ENCODE data around the gene PRKAG2.

Gene PRKAG2

GRCh38 chr7:151658778-151659177 lies 218.1 kb downstream of the PRKAG2 start:
- Histone ChIP-seq H3K9me3 (ENCODE audit: control insufficient read depth in 5 of 5, low read length in 5 of 5) (no peaks in the 10 kb centered on the region), H3K27ac (ENCODE audit: low read depth, low read length) (no peak overlapping the region), H3K4me1 (ENCODE audit: control insufficient read depth in 5 of 5, insufficient read depth in 5 of 5, low read length in 5 of 5) (peaks cover 0 to 17% (median 10%) of the 10 kb centered on the region in 5 donors), H3K27me3 (ENCODE audit: control insufficient read depth in 5 of 5, insufficient read depth in 4 of 5, low read length in 5 of 5) (no peaks in the 10 kb centered on the region), H3K9ac (ENCODE audit: low read length in 5 of 5) (no peak overlapping the region), H3K4me3 (ENCODE audit: low read depth in 1 of 5, low read length in 5 of 5) (no peak overlapping the region), H3K36me3 (ENCODE audit: control insufficient read depth in 5 of 5, insufficient read depth in 5 of 5, low read length in 5 of 5) (no peaks in the 10 kb centered on the region)

GRCh38 chr7:151657173-151657572 lies 219.7 kb downstream of the PRKAG2 start:
- Histone ChIP-seq H3K9me3 (ENCODE audit: control insufficient read depth in 5 of 5, low read length in 5 of 5) (no peaks in the 10 kb centered on the region), H3K27ac (ENCODE audit: low read depth, low read length) (no peak overlapping the region), H3K36me3 (ENCODE audit: control insufficient read depth in 5 of 5, insufficient read depth in 5 of 5, low read length in 5 of 5) (no peaks in the 10 kb centered on the region), H3K27me3 (ENCODE audit: control insufficient read depth in 5 of 5, insufficient read depth in 4 of 5, low read length in 5 of 5) (no peaks in the 10 kb centered on the region), H3K9ac (ENCODE audit: low read length in 5 of 5) (no peak overlapping the region), H3K4me3 (ENCODE audit: low read depth in 1 of 5, low read length in 5 of 5) (no peak overlapping the region), H3K4me1 (ENCODE audit: control insufficient read depth in 5 of 5, insufficient read depth in 5 of 5, low read length in 5 of 5) (peaks cover 0 to 4% (median under 1%) of the 10 kb centered on the region in 5 donors)

GRCh38 chr7:151655555-151655954 lies 221.4 kb downstream of the PRKAG2 start:
- no peaks in the 10 kb centered on the region for H3K9me3 ChIP-seq (ENCODE audit: control insufficient read depth in 5 of 5, low read length in 5 of 5)
- H3K27me3 ChIP-seq (ENCODE audit: control insufficient read depth in 5 of 5, insufficient read depth in 4 of 5, low read length in 5 of 5): no peaks in the 10 kb centered on the region
- no peaks in the 10 kb centered on the region for H3K36me3 ChIP-seq (ENCODE audit: control insufficient read depth in 5 of 5, insufficient read depth in 5 of 5, low read length in 5 of 5)
- no peak overlapping the region for H3K9ac ChIP-seq (ENCODE audit: low read length in 5 of 5)
- H3K4me1 ChIP-seq (ENCODE audit: control insufficient read depth in 5 of 5, insufficient read depth in 5 of 5, low read length in 5 of 5): peaks cover 3 to 14% (median 10%) of the 10 kb centered on the region in 5 donors
- no peak overlapping the region for H3K4me3 ChIP-seq (ENCODE audit: low read depth in 1 of 5, low read length in 5 of 5)
- no peak overlapping the region for H3K27ac ChIP-seq (ENCODE audit: low read depth, low read length)

GRCh38 chr7:151652111-151652510 lies 224.8 kb downstream of the PRKAG2 start:
- H3K27ac ChIP-seq (ENCODE audit: low read depth, low read length): peak overlapping the region; percentile 52
- H3K9ac ChIP-seq (ENCODE audit: low read length in 5 of 5): no peak overlapping the region
- no peaks in the 10 kb centered on the region for H3K36me3 ChIP-seq (ENCODE audit: control insufficient read depth in 5 of 5, insufficient read depth in 5 of 5, low read length in 5 of 5)
- H3K4me3 ChIP-seq (ENCODE audit: low read depth in 1 of 5, low read length in 5 of 5): no peak overlapping the region
- H3K4me1 ChIP-seq (ENCODE audit: control insufficient read depth in 5 of 5, insufficient read depth in 5 of 5, low read length in 5 of 5): peaks cover 6 to 28% (median 17%) of the 10 kb centered on the region in 5 donors
- H3K27me3 ChIP-seq (ENCODE audit: control insufficient read depth in 5 of 5, insufficient read depth in 4 of 5, low read length in 5 of 5): no peaks in the 10 kb centered on the region
- no peaks in the 10 kb centered on the region for H3K9me3 ChIP-seq (ENCODE audit: control insufficient read depth in 5 of 5, low read length in 5 of 5)

- Histone ChIP-seq H3K9me3 (ENCODE audit: control insufficient read depth in 5 of 5, low read length in 5 of 5) (peaks cover 0 to 3% (median 0%) of the 10 kb centered on the region in 5 donors), H3K4me3 (ENCODE audit: low read depth in 1 of 5, low read length in 5 of 5) (no peak overlapping the region), H3K27me3 (ENCODE audit: control insufficient read depth in 5 of 5, insufficient read depth in 4 of 5, low read length in 5 of 5) (no peaks in the 10 kb centered on the region), H3K9ac (ENCODE audit: low read length in 5 of 5) (no peak overlapping the region), H3K27ac (ENCODE audit: low read depth, low read length) (peak overlapping the region; percentile 52), H3K4me1 (ENCODE audit: control insufficient read depth in 5 of 5, insufficient read depth in 5 of 5, low read length in 5 of 5) (peaks cover 6 to 28% (median 17%) of the 10 kb centered on the region in 5 donors), H3K36me3 (ENCODE audit: control insufficient read depth in 5 of 5, insufficient read depth in 5 of 5, low read length in 5 of 5) (no peaks in the 10 kb centered on the region)
Observed at GRCh38 chr7:151650161-151650560, 226.8 kb downstream of the PRKAG2 start.

- Histone ChIP-seq H3K36me3 (ENCODE audit: control insufficient read depth in 5 of 5, insufficient read depth in 5 of 5, low read length in 5 of 5) (no peaks in the 10 kb centered on the region), H3K4me1 (ENCODE audit: control insufficient read depth in 5 of 5, insufficient read depth in 5 of 5, low read length in 5 of 5) (peaks cover 6 to 28% (median 17%) of the 10 kb centered on the region in 5 donors), H3K9me3 (ENCODE audit: control insufficient read depth in 5 of 5, low read length in 5 of 5) (peaks cover 0 to 4% (median 0%) of the 10 kb centered on the region in 5 donors)
Observed at GRCh38 chr7:151648429-151648828, 228.5 kb downstream of the PRKAG2 start.

GRCh38 chr7:151647874-151648273 lies 229.0 kb downstream of the PRKAG2 start:
- Histone ChIP-seq H3K27ac (ENCODE audit: low read depth, low read length) (no peak overlapping the region), H3K27me3 (ENCODE audit: control insufficient read depth in 5 of 5, insufficient read depth in 4 of 5, low read length in 5 of 5) (no peaks in the 10 kb centered on the region), H3K4me3 (ENCODE audit: low read depth in 1 of 5, low read length in 5 of 5) (no peak overlapping the region), H3K9me3 (ENCODE audit: control insufficient read depth in 5 of 5, low read length in 5 of 5) (peaks cover 0 to 4% (median 0%) of the 10 kb centered on the region in 5 donors), H3K9ac (ENCODE audit: low read length in 5 of 5) (no peak overlapping the region), H3K36me3 (ENCODE audit: control insufficient read depth in 5 of 5, insufficient read depth in 5 of 5, low read length in 5 of 5) (no peaks in the 10 kb centered on the region), H3K4me1 (ENCODE audit: control insufficient read depth in 5 of 5, insufficient read depth in 5 of 5, low read length in 5 of 5) (peaks cover 6 to 28% (median 17%) of the 10 kb centered on the region in 5 donors)

More at GRCh38 chr7:151648429-151648828, 228.5 kb downstream of the PRKAG2 start:
- no peak overlapping the region for H3K4me3 ChIP-seq (ENCODE audit: low read depth in 1 of 5, low read length in 5 of 5)
- H3K27me3 ChIP-seq (ENCODE audit: control insufficient read depth in 5 of 5, insufficient read depth in 4 of 5, low read length in 5 of 5): no peaks in the 10 kb centered on the region
- no peak overlapping the region for H3K9ac ChIP-seq (ENCODE audit: low read length in 5 of 5)
- no peak overlapping the region for H3K27ac ChIP-seq (ENCODE audit: low read depth, low read length)

- H3K4me1 ChIP-seq (ENCODE audit: control insufficient read depth in 5 of 5, insufficient read depth in 5 of 5, low read length in 5 of 5): peaks cover 6 to 27% (median 17%) of the 10 kb centered on the region in 5 donors
- no peaks in the 10 kb centered on the region for H3K27me3 ChIP-seq (ENCODE audit: control insufficient read depth in 5 of 5, insufficient read depth in 4 of 5, low read length in 5 of 5)
- no peak overlapping the region for H3K4me3 ChIP-seq (ENCODE audit: low read depth in 1 of 5, low read length in 5 of 5)
- H3K36me3 ChIP-seq (ENCODE audit: control insufficient read depth in 5 of 5, insufficient read depth in 5 of 5, low read length in 5 of 5): no peaks in the 10 kb centered on the region
- H3K9me3 ChIP-seq (ENCODE audit: control insufficient read depth in 5 of 5, low read length in 5 of 5): peaks cover 0 to 4% (median 0%) of the 10 kb centered on the region in 5 donors
- H3K9ac ChIP-seq (ENCODE audit: low read length in 5 of 5): no peak overlapping the region
- no peak overlapping the region for H3K27ac ChIP-seq (ENCODE audit: low read depth, low read length)
Observed at GRCh38 chr7:151647006-151647405, 229.9 kb downstream of the PRKAG2 start.

GRCh38 chr7:151645311-151645710 lies 231.6 kb downstream of the PRKAG2 start:
- Histone ChIP-seq H3K4me3 (ENCODE audit: low read depth in 1 of 5, low read length in 5 of 5) (no peak overlapping the region), H3K36me3 (ENCODE audit: control insufficient read depth in 5 of 5, insufficient read depth in 5 of 5, low read length in 5 of 5) (no peaks in the 10 kb centered on the region), H3K27ac (ENCODE audit: low read depth, low read length) (no peak overlapping the region), H3K9ac (ENCODE audit: low read length in 5 of 5) (no peak overlapping the region), H3K9me3 (ENCODE audit: control insufficient read depth in 5 of 5, low read length in 5 of 5) (peaks cover 0 to 4% (median 0%) of the 10 kb centered on the region in 5 donors), H3K4me1 (ENCODE audit: control insufficient read depth in 5 of 5, insufficient read depth in 5 of 5, low read length in 5 of 5) (peaks cover under 1 to 13% (median 5%) of the 10 kb centered on the region in 5 donors), H3K27me3 (ENCODE audit: control insufficient read depth in 5 of 5, insufficient read depth in 4 of 5, low read length in 5 of 5) (no peaks in the 10 kb centered on the region)

GRCh38 chr7:151644554-151644953 lies 232.4 kb downstream of the PRKAG2 start:
- H3K9ac ChIP-seq (ENCODE audit: low read length in 5 of 5): no peak overlapping the region
- H3K4me1 ChIP-seq (ENCODE audit: control insufficient read depth in 5 of 5, insufficient read depth in 5 of 5, low read length in 5 of 5): peaks cover 0 to 5% (median 3%) of the 10 kb centered on the region in 5 donors
- no peak overlapping the region for H3K27ac ChIP-seq (ENCODE audit: low read depth, low read length)
- no peaks in the 10 kb centered on the region for H3K27me3 ChIP-seq (ENCODE audit: control insufficient read depth in 5 of 5, insufficient read depth in 4 of 5, low read length in 5 of 5)
- H3K9me3 ChIP-seq (ENCODE audit: control insufficient read depth in 5 of 5, low read length in 5 of 5): peaks cover 0 to 4% (median 0%) of the 10 kb centered on the region in 5 donors
- H3K36me3 ChIP-seq (ENCODE audit: control insufficient read depth in 5 of 5, insufficient read depth in 5 of 5, low read length in 5 of 5): no peaks in the 10 kb centered on the region
- no peak overlapping the region for H3K4me3 ChIP-seq (ENCODE audit: low read depth in 1 of 5, low read length in 5 of 5)
